DND-41 (cell line): Measurements from ENCODE around the gene CEP63.

Experiments used
- EZH2 ChIP-seq: IDR thresholded peaks from 3 replicates; pipeline ENCODE4 v1.6.1; 2012; ENCODE audit warnings: borderline replicate concordance, low read depth, mild to moderate bottlenecking, moderate library complexity, low read length, inconsistent platforms; ENCODE audit not compliant: severe bottlenecking
- TF ChIP-seq, protein P1 (sequence below): IDR thresholded peaks from 2 replicates; pipeline ENCODE4 v1.5.1; 2012; ENCODE audit warnings: borderline replicate concordance, low read length, moderate library complexity, mild to moderate bottlenecking; ENCODE audit not compliant: poor library complexity, severe bottlenecking; ENCODE audit errors: extremely low read depth

DNA sequence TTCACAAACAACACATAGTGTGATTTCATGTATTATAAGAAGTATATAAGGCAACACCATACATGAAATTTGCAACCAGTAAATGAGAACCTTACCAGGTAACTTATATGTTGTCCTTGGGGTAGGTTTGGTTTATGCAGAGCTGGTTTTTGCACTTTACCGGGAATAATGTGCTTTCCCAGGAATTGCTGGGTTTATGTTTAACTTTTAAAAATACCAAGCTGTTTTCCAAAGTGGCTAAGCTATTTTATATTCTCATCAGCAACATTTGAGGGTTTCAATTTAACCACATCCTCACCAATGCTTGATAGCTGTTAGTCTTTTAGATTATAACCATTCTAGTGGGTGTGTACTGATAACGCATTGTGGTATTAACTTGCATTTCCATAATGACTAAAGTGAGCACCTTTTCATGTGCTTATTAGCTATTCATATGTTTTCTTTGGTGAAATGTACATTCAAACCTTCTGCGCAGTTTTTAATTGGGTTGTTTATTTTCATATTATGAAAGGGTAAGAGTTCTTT, 93.3 kb downstream of the CEP63 start:
- TF ChIP-seq, protein P1, sequence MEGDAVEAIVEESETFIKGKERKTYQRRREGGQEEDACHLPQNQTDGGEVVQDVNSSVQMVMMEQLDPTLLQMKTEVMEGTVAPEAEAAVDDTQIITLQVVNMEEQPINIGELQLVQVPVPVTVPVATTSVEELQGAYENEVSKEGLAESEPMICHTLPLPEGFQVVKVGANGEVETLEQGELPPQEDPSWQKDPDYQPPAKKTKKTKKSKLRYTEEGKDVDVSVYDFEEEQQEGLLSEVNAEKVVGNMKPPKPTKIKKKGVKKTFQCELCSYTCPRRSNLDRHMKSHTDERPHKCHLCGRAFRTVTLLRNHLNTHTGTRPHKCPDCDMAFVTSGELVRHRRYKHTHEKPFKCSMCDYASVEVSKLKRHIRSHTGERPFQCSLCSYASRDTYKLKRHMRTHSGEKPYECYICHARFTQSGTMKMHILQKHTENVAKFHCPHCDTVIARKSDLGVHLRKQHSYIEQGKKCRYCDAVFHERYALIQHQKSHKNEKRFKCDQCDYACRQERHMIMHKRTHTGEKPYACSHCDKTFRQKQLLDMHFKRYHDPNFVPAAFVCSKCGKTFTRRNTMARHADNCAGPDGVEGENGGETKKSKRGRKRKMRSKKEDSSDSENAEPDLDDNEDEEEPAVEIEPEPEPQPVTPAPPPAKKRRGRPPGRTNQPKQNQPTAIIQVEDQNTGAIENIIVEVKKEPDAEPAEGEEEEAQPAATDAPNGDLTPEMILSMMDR = no peak
- TF ChIP-seq EZH2 = no peak
